ENCODE measurements around the gene KLK3.

GRCh38 chr19:50898018-50898417 is 43.3 kb downstream of the KLK3 start:
- TF ChIP-seq, protein P1, sequence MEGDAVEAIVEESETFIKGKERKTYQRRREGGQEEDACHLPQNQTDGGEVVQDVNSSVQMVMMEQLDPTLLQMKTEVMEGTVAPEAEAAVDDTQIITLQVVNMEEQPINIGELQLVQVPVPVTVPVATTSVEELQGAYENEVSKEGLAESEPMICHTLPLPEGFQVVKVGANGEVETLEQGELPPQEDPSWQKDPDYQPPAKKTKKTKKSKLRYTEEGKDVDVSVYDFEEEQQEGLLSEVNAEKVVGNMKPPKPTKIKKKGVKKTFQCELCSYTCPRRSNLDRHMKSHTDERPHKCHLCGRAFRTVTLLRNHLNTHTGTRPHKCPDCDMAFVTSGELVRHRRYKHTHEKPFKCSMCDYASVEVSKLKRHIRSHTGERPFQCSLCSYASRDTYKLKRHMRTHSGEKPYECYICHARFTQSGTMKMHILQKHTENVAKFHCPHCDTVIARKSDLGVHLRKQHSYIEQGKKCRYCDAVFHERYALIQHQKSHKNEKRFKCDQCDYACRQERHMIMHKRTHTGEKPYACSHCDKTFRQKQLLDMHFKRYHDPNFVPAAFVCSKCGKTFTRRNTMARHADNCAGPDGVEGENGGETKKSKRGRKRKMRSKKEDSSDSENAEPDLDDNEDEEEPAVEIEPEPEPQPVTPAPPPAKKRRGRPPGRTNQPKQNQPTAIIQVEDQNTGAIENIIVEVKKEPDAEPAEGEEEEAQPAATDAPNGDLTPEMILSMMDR (IDR thresholded peaks at IDR 0.05): no peak
- TF ChIP-seq POLR2AphosphoS5 (IDR thresholded peaks at IDR 0.05) (no peak), POLR2A (IDR thresholded peaks at IDR 0.05) (no peak)
